GM21786 (cell line): ENCODE results near the gene ATP8A1.
"Not testable (repeated sequence)": the region's sequence is repeated elsewhere in the genome, so short reads cannot be mapped to it uniquely, and the experiment has no call there.

ENCODE experiments used
- ATAC-seq: cut with Tn5 transposase; IDR thresholded peaks from one replicate; pipeline ENCODE4 v1.9.1; 2021; ENCODE audit not compliant: unreplicated experiment

Gene ATP8A1

DNA sequence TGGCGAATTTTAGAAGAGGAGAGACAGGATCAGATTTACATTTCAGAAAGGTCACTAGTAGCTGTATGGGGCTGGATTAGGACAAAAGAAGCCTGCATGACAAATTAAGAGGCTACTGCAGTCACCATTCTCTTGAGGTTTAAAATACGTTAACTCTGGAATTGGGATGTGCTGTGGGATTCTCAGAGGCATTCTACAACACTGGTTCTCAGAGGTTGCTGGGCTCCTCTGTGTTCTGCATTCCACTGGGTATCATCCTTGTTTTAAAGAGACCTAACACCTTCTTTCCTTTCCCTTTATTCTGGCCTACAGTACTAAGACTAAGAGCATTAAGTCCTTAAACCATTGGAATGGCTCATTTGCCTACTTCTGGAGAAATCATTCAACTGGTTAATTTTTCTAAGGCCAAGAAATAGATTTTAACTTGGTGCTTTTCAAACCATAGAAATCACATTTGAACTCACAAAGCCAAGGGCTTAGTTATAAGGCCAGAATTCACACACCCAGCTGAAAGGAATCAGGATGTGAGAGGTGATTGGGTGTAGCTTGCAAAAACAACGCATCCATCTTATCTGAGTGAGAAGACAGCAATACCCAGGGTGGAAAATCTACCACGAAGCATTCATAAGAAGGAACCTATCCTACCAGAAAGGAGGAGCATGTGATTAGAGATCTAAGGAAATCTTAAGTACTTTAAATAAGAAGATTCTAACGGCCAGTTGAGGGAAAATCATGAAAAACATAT is 143.0 kb downstream of the ATP8A1 start:
- ATAC-seq: no peak

DNA sequence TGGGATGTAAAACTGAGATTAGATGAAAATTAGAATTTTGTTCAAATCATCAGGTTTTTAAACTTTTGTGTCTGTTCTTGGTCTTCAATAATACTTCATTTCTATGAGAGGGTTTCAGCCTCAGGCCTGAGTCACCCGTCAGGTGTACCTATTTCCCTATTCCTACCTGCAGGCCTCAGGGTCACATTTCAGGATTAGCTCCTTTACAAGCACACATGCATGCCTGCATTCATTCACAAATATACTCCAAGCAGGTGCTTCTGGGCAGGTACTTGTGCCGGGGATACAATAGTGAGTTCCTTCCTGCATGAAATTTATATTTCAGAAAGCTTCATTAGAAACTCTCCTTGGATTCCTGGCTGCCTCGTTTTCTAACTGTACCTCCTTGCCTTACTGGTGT is 144.7 kb downstream of the ATP8A1 start:
- no peak for ATAC-seq

DNA sequence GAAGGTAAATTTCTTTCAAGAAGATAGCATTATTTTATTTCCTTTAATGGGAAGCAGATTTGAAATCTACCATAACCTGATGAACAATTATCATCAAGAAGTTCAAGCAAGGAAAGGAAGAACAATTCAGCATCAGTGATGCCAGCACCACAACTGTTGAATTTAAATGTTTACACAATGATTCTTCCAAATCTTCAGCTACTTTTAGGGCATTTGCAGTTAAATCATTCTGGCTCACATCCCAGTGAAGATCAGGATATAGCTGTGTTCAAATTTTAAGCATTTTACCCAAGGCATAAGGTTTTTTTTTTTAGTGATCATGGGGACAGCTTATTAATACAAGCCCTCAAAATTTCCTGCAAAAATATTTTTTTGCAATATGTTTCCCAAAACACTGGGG is 146.7 kb downstream of the ATP8A1 start:
- no peak for ATAC-seq

- no peak for ATAC-seq
Observed at GRCh38 chr4:42501624-42502401, 155.1 kb downstream of the ATP8A1 start.

DNA sequence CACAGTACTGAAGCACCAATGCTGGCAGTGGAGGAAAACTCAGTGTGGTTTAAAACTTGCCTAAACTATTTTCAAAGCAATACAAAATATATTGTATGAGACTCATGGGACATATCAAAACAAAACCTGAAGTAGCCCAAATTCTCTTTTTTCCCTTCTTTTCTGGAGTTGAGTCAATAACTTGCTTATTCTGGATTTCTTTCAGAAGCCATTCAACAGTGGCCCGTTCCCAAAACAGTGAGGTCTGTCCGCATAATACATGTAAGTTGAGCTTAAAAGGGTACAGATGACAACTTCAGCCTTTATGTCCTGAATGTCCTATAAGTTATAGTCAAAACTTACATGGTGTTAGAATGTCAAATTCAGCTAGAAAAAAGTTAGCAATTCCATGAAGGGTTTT is 158.9 kb downstream of the ATP8A1 start:
- no peak for ATAC-seq

- ATAC-seq: no peak
Observed at GRCh38 chr4:42497142-42497910, 159.6 kb downstream of the ATP8A1 start.

DNA sequence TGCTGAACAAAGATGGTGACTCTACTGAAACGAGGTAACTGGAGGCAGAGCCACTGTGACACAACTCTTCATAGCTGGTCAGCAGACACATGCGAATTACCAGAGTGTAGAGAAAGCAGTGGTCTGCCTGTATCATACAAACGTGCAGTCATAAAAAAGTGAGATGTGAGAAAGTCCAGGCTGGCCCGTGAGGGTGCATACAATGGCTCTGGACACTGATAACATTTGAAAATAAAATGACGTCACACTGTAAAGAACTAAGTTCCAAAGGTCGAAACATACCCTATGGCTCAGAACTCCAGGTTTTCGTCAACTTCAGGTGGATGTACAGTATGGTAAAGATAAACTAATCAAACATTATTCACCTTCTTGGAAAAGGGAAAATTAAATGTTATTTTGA is 163.9 kb downstream of the ATP8A1 start:
- ATAC-seq: no peak

GRCh38 chr4:42490015-42490414 is 166.9 kb downstream of the ATP8A1 start:
- peak; percentile 21 for ATAC-seq

DNA sequence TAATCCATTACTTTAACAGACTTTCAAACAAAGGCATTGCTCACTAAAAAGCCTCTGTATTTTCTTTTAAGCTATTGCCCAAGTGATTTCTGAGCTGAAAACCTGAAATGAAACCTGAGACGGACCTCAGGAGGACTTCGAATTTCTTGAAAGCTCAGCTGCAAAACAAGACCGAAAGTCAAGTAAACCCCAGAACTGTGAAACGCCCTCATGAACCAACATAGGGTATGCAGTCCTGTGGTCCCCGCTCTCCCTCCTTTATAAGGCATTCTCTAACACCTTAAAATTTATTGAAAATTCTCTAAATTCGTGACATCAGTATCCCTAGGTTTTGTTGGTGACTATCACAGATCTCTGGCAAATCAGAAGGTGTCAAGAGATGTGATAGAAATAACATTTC is 167.8 kb downstream of the ATP8A1 start:
- ATAC-seq: peak; percentile 70

DNA sequence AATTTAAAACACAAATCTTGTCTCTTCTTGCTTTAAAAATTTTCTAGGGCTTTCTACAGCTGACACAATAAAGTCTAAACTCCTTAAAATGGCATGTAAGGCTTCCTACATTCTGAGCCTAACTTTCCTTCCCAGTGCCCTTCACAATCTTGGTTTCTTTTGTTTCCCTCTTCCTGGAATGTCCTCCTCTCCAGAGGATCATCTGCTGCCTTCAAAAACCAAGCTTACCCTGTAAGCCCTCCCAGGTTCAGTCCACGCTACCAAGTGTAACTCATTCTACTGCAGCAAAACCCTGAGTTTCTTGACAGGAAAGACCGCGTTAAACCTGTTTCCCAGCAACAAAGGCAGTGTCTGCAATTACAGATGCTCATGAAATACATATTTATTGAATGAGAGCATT is 168.4 kb downstream of the ATP8A1 start:
- no peak for ATAC-seq

DNA sequence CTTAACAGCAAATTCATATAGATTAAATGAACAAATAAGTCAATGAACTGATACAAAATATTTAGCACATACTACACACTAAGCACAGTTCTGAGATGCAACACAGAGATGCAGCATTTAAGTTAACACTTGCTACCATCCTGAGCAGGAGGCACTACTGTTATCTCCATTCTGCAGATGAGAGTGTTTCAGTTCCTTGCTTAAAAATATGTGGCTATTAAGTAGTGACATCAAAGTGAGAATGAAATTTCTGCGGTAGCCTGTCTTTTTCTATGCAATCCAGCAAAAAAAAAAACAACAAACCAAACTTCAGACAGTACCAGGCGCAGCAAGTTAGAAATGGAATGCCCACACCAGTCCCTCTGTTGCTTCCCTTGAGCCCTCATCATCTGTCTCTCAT is 168.8 kb downstream of the ATP8A1 start:
- ATAC-seq: peak; percentile 82

- ATAC-seq: no peak
Observed at GRCh38 chr4:42487230-42487629, 169.7 kb downstream of the ATP8A1 start.

DNA sequence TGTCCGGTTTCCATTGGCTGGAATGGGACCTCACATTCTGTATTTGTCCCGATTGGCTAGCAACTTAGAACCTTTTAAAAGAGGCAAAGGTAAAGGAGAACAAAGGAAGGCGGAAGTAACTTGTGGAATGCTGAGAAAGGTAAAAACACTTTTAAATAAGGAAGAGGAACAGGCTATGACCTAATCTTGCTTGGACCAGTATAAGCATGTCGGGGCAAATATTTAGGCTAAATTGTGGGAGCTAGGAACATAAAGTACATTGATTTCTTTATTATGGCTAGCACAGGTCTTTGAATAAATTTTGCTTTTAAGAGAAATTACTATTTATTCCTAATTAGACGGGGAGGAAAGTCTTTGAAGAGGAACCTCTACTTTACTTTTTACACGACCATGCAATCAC is 170.7 kb downstream of the ATP8A1 start:
- not testable (repeated sequence) for ATAC-seq

- ATAC-seq: no peak
Observed at GRCh38 chr4:42484630-42485029, 172.3 kb downstream of the ATP8A1 start.

GRCh38 chr4:42483426-42484379 is 173.2 kb downstream of the ATP8A1 start:
- no peak for ATAC-seq

- ATAC-seq: no peak
Observed at GRCh38 chr4:42482516-42483327, 174.2 kb downstream of the ATP8A1 start.

GRCh38 chr4:42480717-42481116 is 176.2 kb downstream of the ATP8A1 start:
- ATAC-seq: no peak

- no peak for ATAC-seq
Observed at GRCh38 chr4:42480281-42480680, 176.6 kb downstream of the ATP8A1 start.

- ATAC-seq: no peak
Observed at GRCh38 chr4:42478946-42479345, 178.0 kb downstream of the ATP8A1 start.

DNA sequence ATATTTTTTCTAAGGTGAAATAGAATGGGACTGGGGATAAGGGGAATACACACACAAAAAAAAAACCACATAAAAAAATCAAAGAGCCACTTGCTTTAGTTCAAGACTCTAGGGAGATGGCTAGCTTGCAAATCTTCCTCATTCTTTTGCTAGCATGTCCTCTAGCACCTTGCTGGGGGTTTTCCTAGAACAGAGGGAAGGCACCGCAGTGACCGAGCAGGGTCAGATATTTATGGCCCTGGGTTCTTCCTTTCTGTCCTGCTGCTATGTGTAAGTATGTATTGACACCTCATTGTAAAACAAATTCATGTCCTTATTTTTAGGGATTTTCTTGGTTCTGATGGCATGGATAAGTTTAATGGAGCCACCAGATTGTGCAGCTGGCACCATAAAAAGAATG is 178.4 kb downstream of the ATP8A1 start:
- ATAC-seq: peak; percentile 70
